GM19467 (cell line): ENCODE results near the gene SLC6A11.

ENCODE experiments used
- ATAC-seq: cut with Tn5 transposase; IDR thresholded peaks from one replicate; pipeline ENCODE4 v1.9.1; 2021; ENCODE audit warnings: mild to moderate bottlenecking, moderate library complexity; ENCODE audit not compliant: unreplicated experiment

SLC6A11 gene

GRCh38 chr3:10975695-10976234 is 159.7 kb downstream of the SLC6A11 start:
- ATAC-seq: no peak

DNA sequence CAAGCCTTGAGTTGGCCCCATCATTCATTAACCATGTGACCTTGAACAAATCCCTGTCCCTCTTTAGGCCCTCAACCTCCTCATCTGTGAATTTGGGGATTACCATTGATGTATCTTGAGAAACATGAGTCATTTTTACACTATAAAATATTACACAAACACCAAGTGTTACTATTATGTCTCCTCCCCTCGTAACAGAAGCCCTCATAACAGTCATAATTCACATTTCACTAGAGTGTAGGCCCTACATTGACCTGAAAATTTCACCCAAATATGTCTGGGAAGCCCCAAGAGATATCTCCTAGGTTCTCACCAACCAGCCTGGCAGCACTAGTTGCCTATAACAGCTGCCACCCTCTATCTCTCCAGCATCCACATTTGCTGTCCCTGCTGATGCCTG is 160.7 kb downstream of the SLC6A11 start:
- ATAC-seq: no peak

DNA sequence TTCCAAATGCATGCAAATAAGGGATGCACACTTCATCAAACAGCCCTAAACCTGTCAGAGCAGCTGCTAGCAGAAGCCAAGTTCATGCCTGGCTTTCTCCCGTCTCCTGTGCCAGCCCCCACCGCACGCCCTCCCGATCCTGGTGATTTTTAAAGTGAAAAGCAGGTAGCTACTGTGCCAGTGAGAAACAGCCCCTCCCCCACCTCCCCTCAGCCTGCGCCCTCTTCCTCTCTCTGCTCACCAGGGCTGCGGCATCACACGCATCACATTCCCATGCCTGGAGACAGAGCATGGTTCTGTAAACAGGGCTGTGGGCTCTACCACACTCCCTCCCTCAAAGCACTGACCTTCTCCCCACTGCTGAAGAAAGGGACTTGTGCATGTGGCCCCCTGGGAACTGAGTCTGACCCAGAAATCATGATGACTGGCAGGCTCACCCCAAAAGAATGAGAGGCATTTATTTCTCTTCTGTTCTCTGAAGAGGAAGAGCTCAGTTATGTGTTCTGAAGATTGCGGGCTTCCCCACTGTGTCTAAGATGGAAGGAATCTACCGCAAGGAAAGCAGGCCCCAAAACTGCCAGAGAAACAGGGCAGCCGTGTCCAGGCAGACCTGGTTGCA is 162.0 kb downstream of the SLC6A11 start:
- no peak for ATAC-seq

DNA sequence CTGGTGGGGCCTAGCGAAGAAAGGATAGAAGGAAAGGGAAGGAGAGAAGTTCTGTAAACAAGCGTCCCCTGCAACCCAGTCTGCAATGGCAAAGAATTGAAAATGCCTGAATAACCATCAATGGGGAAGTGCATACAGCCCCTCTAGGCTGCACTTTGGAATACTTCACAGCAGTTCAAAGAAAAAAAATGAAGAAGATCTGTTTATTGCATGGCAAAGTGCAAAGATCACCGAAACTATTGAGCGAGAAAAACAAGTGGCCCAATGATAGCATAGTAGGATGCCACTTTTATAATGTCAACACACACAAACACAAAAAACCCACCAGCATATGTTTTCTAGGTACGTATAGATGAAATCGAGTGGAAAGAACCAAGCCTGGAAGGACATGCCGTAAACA is 162.9 kb downstream of the SLC6A11 start:
- no peak for ATAC-seq

GRCh38 chr3:10980312-10980711 is 164.3 kb downstream of the SLC6A11 start:
- ATAC-seq: no peak

DNA sequence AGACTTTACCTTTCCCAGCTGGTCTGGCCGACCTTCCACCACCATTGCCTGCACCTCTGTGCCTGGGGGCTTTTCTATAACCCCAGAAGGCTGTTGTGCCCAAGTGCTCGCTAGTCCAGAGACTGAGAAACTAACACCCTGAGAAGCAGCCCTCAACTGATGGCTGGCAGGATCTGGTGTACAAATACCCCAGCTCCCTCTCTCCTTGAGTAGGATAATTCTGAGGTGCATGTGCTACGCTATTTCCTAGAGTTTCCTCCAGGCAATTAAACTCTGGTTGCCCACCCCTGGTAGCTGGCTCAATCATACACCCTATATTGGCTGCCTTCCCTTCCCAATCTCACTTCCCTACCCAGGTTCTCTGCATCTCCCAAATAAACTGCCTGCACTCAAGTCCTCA is 165.0 kb downstream of the SLC6A11 start:
- no peak for ATAC-seq

DNA sequence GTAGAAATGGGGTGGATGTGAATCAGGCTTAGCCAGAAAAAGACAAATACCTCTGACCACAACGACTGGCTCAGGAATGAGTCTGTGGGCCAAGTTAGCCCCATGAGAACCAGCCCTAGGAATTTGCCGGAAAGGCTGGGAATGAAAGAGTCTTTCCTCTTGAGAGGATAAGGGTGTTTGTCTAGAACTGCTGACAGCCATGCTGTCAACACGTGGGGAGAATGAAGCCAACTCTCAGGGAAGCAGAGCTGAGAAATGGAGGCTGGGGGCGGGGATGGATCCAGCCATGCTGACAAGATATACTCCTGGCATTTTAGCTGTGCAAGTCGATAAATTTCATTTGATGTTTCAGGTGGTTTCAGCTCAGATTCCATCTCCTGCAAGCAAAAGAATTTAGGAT is 165.9 kb downstream of the SLC6A11 start:
- no peak for ATAC-seq

DNA sequence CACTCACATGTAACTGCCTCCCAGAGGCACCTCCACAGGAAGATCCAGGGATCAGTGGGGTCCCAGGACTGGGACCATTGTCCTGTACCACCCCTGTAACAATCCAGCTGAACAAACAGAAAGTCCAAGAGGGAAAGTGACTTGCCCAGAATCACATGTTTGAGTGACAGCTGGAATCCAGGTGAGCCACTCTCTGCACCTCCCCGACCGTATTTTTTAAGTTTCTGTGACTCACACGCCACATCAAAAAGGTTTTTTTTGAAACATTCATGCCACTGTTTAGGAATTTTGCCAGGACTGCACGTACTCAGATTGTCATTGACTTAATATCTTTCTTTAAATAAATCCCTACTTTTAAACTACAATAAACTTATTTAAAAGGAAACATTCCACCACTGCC is 166.8 kb downstream of the SLC6A11 start:
- ATAC-seq: no peak

- no peak for ATAC-seq
These were observed 167.3 kb downstream of the SLC6A11 start for GRCh38 chr3:10983219-10983916.

DNA sequence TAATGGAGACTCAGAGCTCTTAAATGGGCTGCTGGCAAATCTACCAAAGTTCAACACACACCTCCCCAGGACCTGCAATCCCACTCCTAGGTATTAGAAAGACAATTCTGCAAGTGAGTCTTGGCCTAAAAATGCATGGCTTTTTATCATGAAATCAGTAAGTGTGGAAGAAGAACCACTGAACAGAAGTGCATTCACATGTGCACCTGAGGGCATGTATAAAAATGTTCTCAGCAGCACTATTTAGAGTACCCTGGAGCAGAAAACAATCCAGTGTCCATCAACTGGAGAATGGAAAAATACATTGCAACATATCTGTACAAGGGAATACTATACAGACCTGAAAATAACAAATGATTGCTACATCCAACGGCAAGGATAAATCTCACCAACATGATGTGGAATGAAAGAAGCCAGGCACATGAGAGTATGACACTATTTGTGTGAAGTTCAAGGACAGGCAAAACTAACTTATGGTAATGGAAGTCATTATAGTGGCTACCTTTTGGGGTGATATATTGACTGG is 168.4 kb downstream of the SLC6A11 start:
- no peak for ATAC-seq

GRCh38 chr3:10985181-10985580 is 169.2 kb downstream of the SLC6A11 start:
- no peak for ATAC-seq

DNA sequence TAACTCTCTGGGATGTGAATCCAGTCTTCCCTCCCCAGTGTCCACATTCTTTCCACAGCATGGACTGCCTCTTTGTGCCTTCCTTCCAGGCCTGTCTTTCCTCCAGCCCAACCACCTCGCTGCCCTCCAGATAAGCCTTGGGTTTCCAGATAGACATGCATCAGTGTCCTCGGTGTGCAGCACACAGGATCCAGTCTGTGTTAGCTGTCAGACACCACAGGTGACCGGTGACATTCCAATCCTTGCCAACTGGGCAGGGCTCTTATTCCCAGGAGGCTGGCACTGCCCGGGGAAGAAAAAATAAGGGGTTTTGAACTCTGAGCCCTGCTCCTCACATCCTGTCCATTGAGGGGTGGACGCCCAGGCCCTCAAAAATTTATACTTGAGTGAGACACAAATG is 170.6 kb downstream of the SLC6A11 start:
- no peak for ATAC-seq

GRCh38 chr3:10988001-10988665 is 172.1 kb downstream of the SLC6A11 start:
- no peak for ATAC-seq

GRCh38 chr3:10988991-10989484 is 173.0 kb downstream of the SLC6A11 start:
- ATAC-seq: no peak
